MM.1S (cell line): ENCODE results near the gene SPRYD3.

Experiments used
- DNase-seq: peaks from one replicate; pipeline ENCODE4 v3.0.0-alpha.2; 2015
- H2AFZ ChIP-seq: fragments of 300-600 bp; sonication (generic); 2 replicates; pipeline ENCODE4 v1.6.0; 2016; ENCODE audit warnings: antibody characterized with exemption, low read length
- H3F3A ChIP-seq: fragments of 300-600 bp; sonication (generic); 2 replicates; pipeline ENCODE4 v1.6.1; 2016; ENCODE audit warnings: mild to moderate bottlenecking, antibody characterized with exemption, low read length, moderate library complexity, mixed read lengths; ENCODE audit not compliant: insufficient read depth
- H3K27ac ChIP-seq: fragments of 300-600 bp; sonication (generic); 2 replicates; pipeline ENCODE4 v1.5.1; 2016; ENCODE audit warnings: mild to moderate bottlenecking, low read length
- H3K27me3 ChIP-seq: fragments of 300-600 bp; sonication (generic); replicated peaks from 2 replicates; pipeline ENCODE4 v1.6.0; 2016; ENCODE audit warnings: low read length; ENCODE audit not compliant: insufficient read depth
- H3K36me3 ChIP-seq: fragments of 300-600 bp; sonication (generic); replicated peaks from 2 replicates; pipeline ENCODE4 v1.6.1; 2016; ENCODE audit warnings: mild to moderate bottlenecking, low read length, mixed read lengths; ENCODE audit not compliant: insufficient read depth
- H3K4me1 ChIP-seq: fragments of 300-600 bp; sonication (generic); 2 replicates; pipeline ENCODE4 v1.6.1; 2016; ENCODE audit warnings: low read length, mixed read lengths
- H3K4me2 ChIP-seq: fragments of 300-600 bp; sonication (generic); 2 replicates; pipeline ENCODE4 v1.6.0; 2016; ENCODE audit warnings: low read depth, low read length
- H3K4me3 ChIP-seq: fragments of 300-600 bp; sonication (generic); 2 replicates; pipeline ENCODE4 v1.5.1; 2016; ENCODE audit warnings: low read length, mixed read lengths
- H3K79me2 ChIP-seq: fragments of 300-600 bp; sonication (generic); 2 replicates; pipeline ENCODE4 v1.6.1; 2016; ENCODE audit warnings: mixed run types, low read length, mixed read lengths
- H3K9ac ChIP-seq: fragments of 300-600 bp; sonication (generic); 2 replicates; pipeline ENCODE4 v1.6.1; 2016; ENCODE audit warnings: low read length, mixed read lengths
- H3K9me2 ChIP-seq: fragments of 300-600 bp; sonication (generic); replicated peaks from 2 replicates; pipeline ENCODE4 v1.6.1; 2016; ENCODE audit warnings: mild to moderate bottlenecking, low read length, mixed read lengths; ENCODE audit not compliant: insufficient read depth
- H3K9me3 ChIP-seq: fragments of 300-600 bp; sonication (generic); replicated peaks from 2 replicates; pipeline ENCODE4 v1.6.1; 2016; ENCODE audit warnings: mild to moderate bottlenecking, low read length, mixed read lengths; ENCODE audit not compliant: insufficient read depth
- H4K20me1 ChIP-seq: fragments of 300-600 bp; sonication (generic); 2 replicates; pipeline ENCODE4 v1.6.1; 2016; ENCODE audit warnings: mild to moderate bottlenecking, low read length, moderate library complexity, mixed read lengths; ENCODE audit not compliant: insufficient read depth
- EZH2 ChIP-seq: fragments of 300-600 bp; sonication (generic); optimal IDR thresholded peaks from 2 replicates; pipeline ENCODE3; 2017; ENCODE audit warnings: low read depth, mild to moderate bottlenecking, antibody characterized with exemption, low read length, mixed read lengths
- EZH2phosphoT487 ChIP-seq: fragments of 300-600 bp; sonication (generic); IDR thresholded peaks from 2 replicates; pipeline ENCODE4 v1.6.1; 2018; ENCODE audit warnings: antibody characterized with exemption, low read length
- TF ChIP-seq, protein P1 (sequence below): fragments of 300-600 bp; sonication (generic); IDR thresholded peaks from 2 replicates; pipeline ENCODE4 v1.5.1; 2016; ENCODE audit warnings: antibody characterized with exemption, low read length, mixed read lengths

The SPRYD3 gene

DNA sequence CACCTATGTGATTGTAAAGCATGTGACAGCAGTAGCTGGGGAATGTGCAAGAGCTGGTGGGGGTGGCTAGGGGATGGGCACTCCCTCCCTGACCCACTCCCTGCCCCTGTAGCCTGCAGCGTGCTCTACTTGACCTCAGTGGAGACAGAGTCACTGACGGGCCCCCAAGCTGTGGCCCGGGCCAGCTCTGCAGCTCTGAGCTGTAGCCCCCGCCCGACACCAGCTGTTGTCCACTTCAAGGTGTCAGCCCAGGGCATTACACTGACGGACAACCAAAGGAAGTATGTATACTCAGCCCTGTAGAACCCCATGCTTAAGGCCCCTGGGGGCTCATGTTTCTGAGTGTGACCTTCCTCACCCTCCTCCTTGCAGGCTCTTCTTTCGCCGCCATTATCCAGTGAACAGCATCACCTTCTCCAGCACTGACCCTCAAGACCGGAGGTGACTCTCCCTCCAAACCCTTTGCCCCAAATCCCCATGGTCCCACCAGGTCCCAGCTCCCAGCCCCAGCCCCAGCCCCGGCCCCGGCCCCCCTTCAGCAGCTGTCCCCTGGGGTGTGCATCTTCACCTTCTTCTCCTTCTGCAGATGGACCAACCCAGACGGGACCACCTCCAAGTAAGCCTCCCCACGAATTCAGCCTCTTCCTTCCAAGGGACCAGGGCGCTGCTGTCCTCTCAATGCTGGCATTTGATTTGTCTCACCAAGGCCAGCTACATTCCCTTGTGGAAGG is 16.0 kb downstream of the SPRYD3 start:
- Histone ChIP-seq H3K27me3 (peaks cover 19% of the 10 kb centered on the region), H3K36me3 (no peaks in the 10 kb centered on the region), H3K9ac (no peak overlapping the region), H3K4me1 (no peaks in the 10 kb centered on the region), H3K4me2 (no peak overlapping the region), H2AFZ (no peak overlapping the region), H3K4me3 (no peak overlapping the region), H3K79me2 (no peaks in the 10 kb centered on the region), H3K27ac (no peak overlapping the region), H3K9me3 (no peaks in the 10 kb centered on the region), H3F3A (no peaks in the 10 kb centered on the region), H4K20me1 (no peaks in the 10 kb centered on the region), H3K9me2 (no peaks in the 10 kb centered on the region)
- TF ChIP-seq EZH2 (no peak), EZH2phosphoT487 (no peak)
- TF ChIP-seq, protein P1, sequence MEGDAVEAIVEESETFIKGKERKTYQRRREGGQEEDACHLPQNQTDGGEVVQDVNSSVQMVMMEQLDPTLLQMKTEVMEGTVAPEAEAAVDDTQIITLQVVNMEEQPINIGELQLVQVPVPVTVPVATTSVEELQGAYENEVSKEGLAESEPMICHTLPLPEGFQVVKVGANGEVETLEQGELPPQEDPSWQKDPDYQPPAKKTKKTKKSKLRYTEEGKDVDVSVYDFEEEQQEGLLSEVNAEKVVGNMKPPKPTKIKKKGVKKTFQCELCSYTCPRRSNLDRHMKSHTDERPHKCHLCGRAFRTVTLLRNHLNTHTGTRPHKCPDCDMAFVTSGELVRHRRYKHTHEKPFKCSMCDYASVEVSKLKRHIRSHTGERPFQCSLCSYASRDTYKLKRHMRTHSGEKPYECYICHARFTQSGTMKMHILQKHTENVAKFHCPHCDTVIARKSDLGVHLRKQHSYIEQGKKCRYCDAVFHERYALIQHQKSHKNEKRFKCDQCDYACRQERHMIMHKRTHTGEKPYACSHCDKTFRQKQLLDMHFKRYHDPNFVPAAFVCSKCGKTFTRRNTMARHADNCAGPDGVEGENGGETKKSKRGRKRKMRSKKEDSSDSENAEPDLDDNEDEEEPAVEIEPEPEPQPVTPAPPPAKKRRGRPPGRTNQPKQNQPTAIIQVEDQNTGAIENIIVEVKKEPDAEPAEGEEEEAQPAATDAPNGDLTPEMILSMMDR, result no peak
- DNase-seq, result no peak

DNA sequence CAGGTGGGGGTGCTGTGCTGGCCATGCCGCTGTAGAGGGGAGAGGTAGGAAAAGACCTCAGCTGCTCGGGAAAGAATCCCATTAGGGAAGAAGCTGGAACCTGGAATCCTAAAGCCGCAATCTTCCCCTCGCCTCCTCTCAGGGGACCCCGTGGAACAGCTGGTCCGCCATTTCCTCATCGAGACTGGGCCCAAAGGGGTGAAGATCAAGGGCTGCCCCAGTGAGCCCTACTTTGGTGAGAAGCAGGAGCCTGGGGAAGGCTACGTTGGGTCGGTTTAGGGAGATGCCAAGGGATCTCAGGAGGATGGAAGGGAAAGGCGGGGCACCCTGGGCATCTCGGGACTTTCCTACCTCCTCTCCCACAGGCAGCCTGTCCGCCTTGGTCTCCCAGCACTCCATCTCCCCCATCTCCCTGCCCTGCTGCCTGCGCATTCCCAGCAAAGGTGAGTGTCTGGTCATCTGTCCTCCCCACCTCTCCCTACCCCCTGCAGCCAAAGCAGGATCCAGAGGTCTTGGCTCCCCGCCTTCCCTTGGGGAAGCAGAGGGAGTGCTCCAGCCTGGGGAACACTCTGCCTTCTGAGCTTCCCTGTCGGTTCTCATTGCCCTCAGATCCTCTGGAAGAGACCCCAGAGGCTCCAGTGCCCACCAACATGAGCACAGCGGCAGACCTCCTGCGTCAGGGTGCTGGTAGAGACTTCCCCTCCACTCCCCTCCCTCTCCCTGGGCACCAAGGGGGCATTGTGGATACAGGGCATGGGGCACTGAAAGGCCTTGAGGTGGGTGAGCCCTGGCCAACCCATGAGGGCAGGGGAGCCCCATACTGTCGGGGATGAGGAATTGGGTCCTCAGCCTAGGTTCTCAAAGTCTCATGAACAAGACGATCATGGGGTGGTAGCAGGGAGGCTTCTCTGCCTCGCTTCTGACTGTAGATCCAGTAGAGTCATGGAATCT is 16.9 kb downstream of the SPRYD3 start:
- Histone ChIP-seq H2AFZ (no peak overlapping the region), H4K20me1 (no peaks in the 10 kb centered on the region), H3F3A (no peaks in the 10 kb centered on the region), H3K27me3 (peaks cover 19% of the 10 kb centered on the region), H3K9ac (no peak overlapping the region), H3K79me2 (no peaks in the 10 kb centered on the region), H3K4me1 (no peaks in the 10 kb centered on the region), H3K27ac (no peak overlapping the region), H3K4me3 (no peak overlapping the region), H3K9me3 (no peaks in the 10 kb centered on the region), H3K4me2 (no peak overlapping the region), H3K9me2 (no peaks in the 10 kb centered on the region), H3K36me3 (no peaks in the 10 kb centered on the region)
- TF ChIP-seq, protein P1, result no peak
- no peak for TF ChIP-seq EZH2phosphoT487
- no peak for TF ChIP-seq EZH2
- no peak for DNase-seq

DNA sequence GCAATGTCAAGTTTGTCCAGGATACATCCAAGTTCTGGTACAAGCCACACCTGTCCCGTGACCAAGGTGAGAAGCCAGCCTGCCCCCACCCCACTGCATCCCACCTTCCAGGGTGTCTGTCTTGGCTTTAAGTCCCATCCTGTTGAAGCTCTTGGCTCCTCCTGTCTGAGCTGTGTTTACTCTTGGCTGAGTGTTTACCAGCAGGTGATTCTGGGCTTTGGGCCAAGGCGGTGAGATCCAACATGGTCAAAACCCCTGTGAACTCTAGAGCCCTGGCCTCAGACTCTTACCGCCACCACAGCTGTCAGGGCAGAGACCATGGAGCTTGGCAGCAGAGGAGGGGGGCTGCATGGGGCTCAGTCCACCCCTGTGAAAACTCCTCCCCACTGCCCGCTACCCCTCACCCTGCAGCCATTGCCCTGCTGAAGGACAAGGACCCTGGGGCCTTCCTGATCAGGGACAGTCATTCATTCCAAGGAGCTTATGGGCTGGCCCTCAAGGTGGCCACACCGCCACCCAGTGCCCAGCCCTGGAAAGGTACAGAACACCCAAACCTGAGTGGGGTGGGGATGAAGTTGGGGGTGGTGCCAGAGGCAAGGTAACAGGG is 17.7 kb downstream of the SPRYD3 start:
- H3K4me3 ChIP-seq, result no peak overlapping the region
- H3K9me3 ChIP-seq, result no peaks in the 10 kb centered on the region
- TF ChIP-seq, protein P1, result peak; percentile 38
- TF ChIP-seq EZH2 (no peak), EZH2phosphoT487 (no peak)
- no peaks in the 10 kb centered on the region for H3K79me2 ChIP-seq
- DNase-seq, result no peak
- peaks cover 19% of the 10 kb centered on the region for H3K27me3 ChIP-seq
- H3K36me3 ChIP-seq, result no peaks in the 10 kb centered on the region
- H2AFZ ChIP-seq, result no peak overlapping the region
- H3K27ac ChIP-seq, result no peak overlapping the region
- H3K4me1 ChIP-seq, result no peaks in the 10 kb centered on the region
- no peak overlapping the region for H3K4me2 ChIP-seq
- no peak overlapping the region for H3K9ac ChIP-seq
- no peaks in the 10 kb centered on the region for H3F3A ChIP-seq
- H3K9me2 ChIP-seq, result no peaks in the 10 kb centered on the region
- no peaks in the 10 kb centered on the region for H4K20me1 ChIP-seq
